HL-60 (cell line): ENCODE results near the gene MAPKAPK2.

ENCODE experiments used
- DNase-seq, 2 experiments: peaks; one replicate each; pipeline ENCODE4 v3.0.0-alpha.2; 2010 to 2020; ENCODE audit warnings: low read depth in 1 of 2, low spot score in 1 of 2
- H3K27ac ChIP-seq: fragments of 250-450 bp; sonication (Bioruptor Pico); replicated peaks from 2 replicates; pipeline ENCODE4 v1.5.1; 2020; ENCODE audit warnings: mild to moderate bottlenecking, moderate library complexity
- H3K27me3 ChIP-seq: fragments of 250-450 bp; sonication (Bioruptor Pico); 2 replicates; pipeline ENCODE4 v1.5.1; 2021; ENCODE audit warnings: mild to moderate bottlenecking, moderate library complexity; ENCODE audit not compliant: insufficient read depth, poor library complexity, severe bottlenecking
- H3K4me3 ChIP-seq: replicated peaks from 2 replicates; pipeline ENCODE4 v1.5.1; 2011; ENCODE audit warnings: mild to moderate bottlenecking, control low read depth, low read length; ENCODE audit not compliant: insufficient read depth
- CTCF ChIP-seq: IDR thresholded peaks from one replicate; pipeline ENCODE4 v1.5.1; 2011; ENCODE audit warnings: low read length, control low read depth, inconsistent platforms; ENCODE audit not compliant: insufficient read depth
- GABPA ChIP-seq: IDR thresholded peaks from 2 replicates; pipeline ENCODE4 v1.6.1; 2012; ENCODE audit warnings: low read depth
- POLR2AphosphoS5 ChIP-seq: IDR thresholded peaks from 2 replicates; pipeline ENCODE4 v1.6.1; 2012; ENCODE audit warnings: low read depth
- SPI1 ChIP-seq: IDR thresholded peaks from 2 replicates; pipeline ENCODE4 v1.6.1; 2012; ENCODE audit warnings: low read depth, mild to moderate bottlenecking, borderline replicate concordance
- TF ChIP-seq, protein P1 (sequence below): IDR thresholded peaks from 2 replicates; pipeline ENCODE4 v1.6.1; 2012; ENCODE audit warnings: low read depth; ENCODE audit not compliant: insufficient replicate concordance

MAPKAPK2 gene

GRCh38 chr1:206687915-206688442 lies 3.3 kb downstream of the MAPKAPK2 start:
- no peak overlapping the region for H3K27ac ChIP-seq
- no peak for DNase-seq
- H3K4me3 ChIP-seq: no peak overlapping the region
- H3K27me3 ChIP-seq: no peaks in the 10 kb centered on the region
- TF ChIP-seq, protein P1, sequence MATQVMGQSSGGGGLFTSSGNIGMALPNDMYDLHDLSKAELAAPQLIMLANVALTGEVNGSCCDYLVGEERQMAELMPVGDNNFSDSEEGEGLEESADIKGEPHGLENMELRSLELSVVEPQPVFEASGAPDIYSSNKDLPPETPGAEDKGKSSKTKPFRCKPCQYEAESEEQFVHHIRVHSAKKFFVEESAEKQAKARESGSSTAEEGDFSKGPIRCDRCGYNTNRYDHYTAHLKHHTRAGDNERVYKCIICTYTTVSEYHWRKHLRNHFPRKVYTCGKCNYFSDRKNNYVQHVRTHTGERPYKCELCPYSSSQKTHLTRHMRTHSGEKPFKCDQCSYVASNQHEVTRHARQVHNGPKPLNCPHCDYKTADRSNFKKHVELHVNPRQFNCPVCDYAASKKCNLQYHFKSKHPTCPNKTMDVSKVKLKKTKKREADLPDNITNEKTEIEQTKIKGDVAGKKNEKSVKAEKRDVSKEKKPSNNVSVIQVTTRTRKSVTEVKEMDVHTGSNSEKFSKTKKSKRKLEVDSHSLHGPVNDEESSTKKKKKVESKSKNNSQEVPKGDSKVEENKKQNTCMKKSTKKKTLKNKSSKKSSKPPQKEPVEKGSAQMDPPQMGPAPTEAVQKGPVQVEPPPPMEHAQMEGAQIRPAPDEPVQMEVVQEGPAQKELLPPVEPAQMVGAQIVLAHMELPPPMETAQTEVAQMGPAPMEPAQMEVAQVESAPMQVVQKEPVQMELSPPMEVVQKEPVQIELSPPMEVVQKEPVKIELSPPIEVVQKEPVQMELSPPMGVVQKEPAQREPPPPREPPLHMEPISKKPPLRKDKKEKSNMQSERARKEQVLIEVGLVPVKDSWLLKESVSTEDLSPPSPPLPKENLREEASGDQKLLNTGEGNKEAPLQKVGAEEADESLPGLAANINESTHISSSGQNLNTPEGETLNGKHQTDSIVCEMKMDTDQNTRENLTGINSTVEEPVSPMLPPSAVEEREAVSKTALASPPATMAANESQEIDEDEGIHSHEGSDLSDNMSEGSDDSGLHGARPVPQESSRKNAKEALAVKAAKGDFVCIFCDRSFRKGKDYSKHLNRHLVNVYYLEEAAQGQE: no peak
- TF ChIP-seq SPI1: no peak

- H3K4me3 ChIP-seq: no peak overlapping the region
- H3K27ac ChIP-seq: no peak overlapping the region
- DNase-seq: no peak
- TF ChIP-seq CTCF (no peak), SPI1 (no peak), GABPA (no peak), POLR2AphosphoS5 (no peak)
- TF ChIP-seq, protein P1: no peak
- no peaks in the 10 kb centered on the region for H3K27me3 ChIP-seq
Measured at GRCh38 chr1:206690516-206690915, 5.8 kb downstream of the MAPKAPK2 start.

GRCh38 chr1:206691604-206692003 lies 6.9 kb downstream of the MAPKAPK2 start:
- Histone ChIP-seq H3K27ac (no peak overlapping the region), H3K4me3 (no peak overlapping the region), H3K27me3 (no peaks in the 10 kb centered on the region)
- TF ChIP-seq, protein P1: no peak
- no peak for TF ChIP-seq SPI1
- TF ChIP-seq GABPA: no peak
- TF ChIP-seq POLR2AphosphoS5: no peak
- no peak for TF ChIP-seq CTCF
- no peak for DNase-seq

- Histone ChIP-seq H3K27me3 (no peaks in the 10 kb centered on the region), H3K27ac (no peak overlapping the region), H3K4me3 (no peak overlapping the region)
- TF ChIP-seq GABPA (no peak), CTCF (no peak), POLR2AphosphoS5 (no peak), SPI1 (no peak)
- TF ChIP-seq, protein P1: no peak
- no peak for DNase-seq
Measured at GRCh38 chr1:206693029-206693428, 8.3 kb downstream of the MAPKAPK2 start.
